Measurements from ENCODE around the gene CALCOCO1.
"Not testable (repeated sequence)": the region's sequence is repeated elsewhere in the genome, so short reads cannot be mapped to it uniquely, and the experiment has no call there.

CALCOCO1 gene

DNA sequence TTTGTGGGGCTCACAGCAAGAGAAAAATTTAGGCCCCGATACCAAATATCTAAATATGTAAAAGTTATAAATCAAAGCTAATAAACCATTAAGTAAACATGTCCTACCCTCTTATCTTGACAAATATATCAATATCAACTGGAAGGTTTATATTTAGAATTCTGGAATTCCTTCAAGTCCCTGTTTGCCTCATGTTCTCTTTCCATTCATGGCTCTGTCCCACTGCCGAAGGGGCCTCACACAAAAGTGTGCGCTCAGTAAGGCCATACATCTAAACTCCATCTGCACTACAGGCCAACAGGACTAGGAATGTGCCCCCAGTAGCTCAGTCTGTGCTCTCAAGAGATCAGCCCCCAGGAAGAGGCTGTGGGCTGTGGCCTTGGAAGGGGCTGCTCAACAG lies 40.8 kb downstream of the CALCOCO1 start:
- Histone ChIP-seq H3K4me3 (ENCODE audit: low read depth in 1 of 5, low read length in 5 of 5) (no peak overlapping the region), H3K36me3 (ENCODE audit: control insufficient read depth in 5 of 5, insufficient read depth in 5 of 5, low read length in 5 of 5) (no peaks in the 10 kb centered on the region), H3K27me3 (ENCODE audit: control insufficient read depth in 5 of 5, insufficient read depth in 4 of 5, low read length in 5 of 5) (no peaks in the 10 kb centered on the region), H3K27ac (ENCODE audit: low read depth, low read length) (no peak overlapping the region), H3K4me1 (ENCODE audit: control insufficient read depth in 5 of 5, insufficient read depth in 5 of 5, low read length in 5 of 5) (no peaks in the 10 kb centered on the region), H3K9me3 (ENCODE audit: control insufficient read depth in 5 of 5, low read length in 5 of 5) (no peaks in the 10 kb centered on the region), H3K9ac (ENCODE audit: low read length in 5 of 5) (no peak overlapping the region)

- H3K4me3 ChIP-seq (ENCODE audit: low read depth in 1 of 5, low read length in 5 of 5): no peak overlapping the region
- H3K4me1 ChIP-seq (ENCODE audit: control insufficient read depth in 5 of 5, insufficient read depth in 5 of 5, low read length in 5 of 5): no peaks in the 10 kb centered on the region
- no peaks in the 10 kb centered on the region for H3K27me3 ChIP-seq (ENCODE audit: control insufficient read depth in 5 of 5, insufficient read depth in 4 of 5, low read length in 5 of 5)
- H3K9ac ChIP-seq (ENCODE audit: low read length in 5 of 5): no peak overlapping the region
- H3K27ac ChIP-seq (ENCODE audit: low read depth, low read length): no peak overlapping the region
- H3K36me3 ChIP-seq (ENCODE audit: control insufficient read depth in 5 of 5, insufficient read depth in 5 of 5, low read length in 5 of 5): no peaks in the 10 kb centered on the region
- H3K9me3 ChIP-seq (ENCODE audit: control insufficient read depth in 5 of 5, low read length in 5 of 5): no peaks in the 10 kb centered on the region
These were observed 42.5 kb downstream of the CALCOCO1 start for GRCh38 chr12:53684654-53685220.

DNA sequence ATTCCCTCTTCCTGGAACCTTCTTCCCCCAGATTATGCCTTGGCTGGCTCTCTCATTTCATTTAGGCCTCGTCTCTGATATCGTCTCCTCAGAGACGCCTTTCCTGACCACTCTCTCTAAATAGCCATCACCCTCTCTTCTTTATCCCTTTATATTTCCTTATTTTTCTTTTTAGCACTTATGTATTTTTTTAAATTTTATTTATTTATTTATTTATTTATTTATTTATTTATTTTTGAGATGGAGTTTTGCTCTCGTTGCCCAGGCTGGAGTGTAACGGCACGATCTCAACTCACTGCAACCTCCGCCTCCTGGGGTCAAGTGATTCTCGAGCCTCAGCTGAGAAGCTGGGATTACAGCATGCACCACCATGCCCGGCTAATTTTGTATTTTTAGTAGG lies 43.3 kb downstream of the CALCOCO1 start:
- Histone ChIP-seq H3K9ac (ENCODE audit: low read length in 5 of 5) (no peak overlapping the region), H3K27ac (ENCODE audit: low read depth, low read length) (no peak overlapping the region), H3K4me3 (ENCODE audit: low read depth in 1 of 5, low read length in 5 of 5) (no peak overlapping the region), H3K36me3 (ENCODE audit: control insufficient read depth in 5 of 5, insufficient read depth in 5 of 5, low read length in 5 of 5) (no peaks in the 10 kb centered on the region), H3K27me3 (ENCODE audit: control insufficient read depth in 5 of 5, insufficient read depth in 4 of 5, low read length in 5 of 5) (no peaks in the 10 kb centered on the region), H3K4me1 (ENCODE audit: control insufficient read depth in 5 of 5, insufficient read depth in 5 of 5, low read length in 5 of 5) (no peaks in the 10 kb centered on the region), H3K9me3 (ENCODE audit: control insufficient read depth in 5 of 5, low read length in 5 of 5) (no peaks in the 10 kb centered on the region)

- Histone ChIP-seq H3K9me3 (ENCODE audit: control insufficient read depth in 5 of 5, low read length in 5 of 5) (no peaks in the 10 kb centered on the region), H3K27me3 (ENCODE audit: control insufficient read depth in 5 of 5, insufficient read depth in 4 of 5, low read length in 5 of 5) (no peaks in the 10 kb centered on the region), H3K4me1 (ENCODE audit: control insufficient read depth in 5 of 5, insufficient read depth in 5 of 5, low read length in 5 of 5) (no peaks in the 10 kb centered on the region), H3K27ac (ENCODE audit: low read depth, low read length) (no peak overlapping the region), H3K4me3 (ENCODE audit: low read depth in 1 of 5, low read length in 5 of 5) (no peak overlapping the region), H3K36me3 (ENCODE audit: control insufficient read depth in 5 of 5, insufficient read depth in 5 of 5, low read length in 5 of 5) (no peaks in the 10 kb centered on the region), H3K9ac (ENCODE audit: low read length in 5 of 5) (no peak overlapping the region)
These were observed 43.8 kb downstream of the CALCOCO1 start for GRCh38 chr12:53683494-53683893.

DNA sequence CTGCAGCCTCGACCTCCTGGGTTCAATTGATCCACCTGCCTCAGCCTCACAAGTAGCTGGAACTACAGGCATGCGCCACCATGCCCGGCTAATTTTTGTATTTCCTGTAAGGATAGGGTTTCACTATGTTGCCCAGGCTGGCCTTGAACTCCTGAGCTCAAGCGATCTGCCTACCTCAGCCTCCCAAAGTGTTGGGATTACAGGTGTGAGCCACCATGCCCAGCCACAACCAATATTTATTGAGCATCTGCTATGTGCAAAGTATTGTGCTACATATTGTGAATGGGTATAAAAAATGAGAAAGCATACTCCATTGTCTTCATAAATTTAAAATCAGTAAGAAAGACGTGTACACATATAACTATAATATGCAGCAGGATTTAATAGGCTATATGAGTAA lies 47.2 kb downstream of the CALCOCO1 start:
- H3K9me3 ChIP-seq (ENCODE audit: control insufficient read depth in 5 of 5, low read length in 5 of 5); H3K27ac ChIP-seq (ENCODE audit: low read depth, low read length); H3K27me3 ChIP-seq (ENCODE audit: control insufficient read depth in 5 of 5, insufficient read depth in 4 of 5, low read length in 5 of 5); H3K9ac ChIP-seq (ENCODE audit: low read length in 5 of 5); H3K4me3 ChIP-seq (ENCODE audit: low read depth in 1 of 5, low read length in 5 of 5); H3K36me3 ChIP-seq (ENCODE audit: control insufficient read depth in 5 of 5, insufficient read depth in 5 of 5, low read length in 5 of 5): not testable (repeated sequence)
- H3K4me1 ChIP-seq (ENCODE audit: control insufficient read depth in 5 of 5, insufficient read depth in 5 of 5, low read length in 5 of 5): peaks cover 5 to 29% (median 26%) of the 10 kb centered on the region in 5 donors

DNA sequence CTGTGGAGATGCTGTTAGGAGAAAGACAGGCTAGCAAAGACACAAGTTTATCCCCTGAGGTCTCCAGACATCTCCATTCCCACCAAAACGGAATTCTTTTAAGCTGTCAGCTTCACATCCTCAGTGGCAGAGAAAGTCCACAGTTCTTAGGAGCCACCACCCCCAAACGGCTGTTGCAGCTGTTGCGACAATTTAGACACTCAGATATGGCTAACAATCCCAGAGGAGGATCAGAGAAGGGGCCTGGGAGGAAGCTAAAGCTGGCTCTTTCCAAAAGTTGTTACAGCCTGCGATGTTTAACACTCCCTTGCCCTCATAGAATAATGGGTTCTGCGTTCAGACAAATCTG lies 49.5 kb downstream of the CALCOCO1 start:
- peak overlapping the region; percentile 67 to 99 (median 83) for H3K4me3 ChIP-seq (ENCODE audit: low read depth in 1 of 5, low read length in 5 of 5)
- H3K4me1 ChIP-seq (ENCODE audit: control insufficient read depth in 5 of 5, insufficient read depth in 5 of 5, low read length in 5 of 5): peaks cover 5 to 32% (median 30%) of the 10 kb centered on the region in 5 donors
- peaks cover 0 to 8% (median 3%) of the 10 kb centered on the region in 5 donors for H3K36me3 ChIP-seq (ENCODE audit: control insufficient read depth in 5 of 5, insufficient read depth in 5 of 5, low read length in 5 of 5)

DNA sequence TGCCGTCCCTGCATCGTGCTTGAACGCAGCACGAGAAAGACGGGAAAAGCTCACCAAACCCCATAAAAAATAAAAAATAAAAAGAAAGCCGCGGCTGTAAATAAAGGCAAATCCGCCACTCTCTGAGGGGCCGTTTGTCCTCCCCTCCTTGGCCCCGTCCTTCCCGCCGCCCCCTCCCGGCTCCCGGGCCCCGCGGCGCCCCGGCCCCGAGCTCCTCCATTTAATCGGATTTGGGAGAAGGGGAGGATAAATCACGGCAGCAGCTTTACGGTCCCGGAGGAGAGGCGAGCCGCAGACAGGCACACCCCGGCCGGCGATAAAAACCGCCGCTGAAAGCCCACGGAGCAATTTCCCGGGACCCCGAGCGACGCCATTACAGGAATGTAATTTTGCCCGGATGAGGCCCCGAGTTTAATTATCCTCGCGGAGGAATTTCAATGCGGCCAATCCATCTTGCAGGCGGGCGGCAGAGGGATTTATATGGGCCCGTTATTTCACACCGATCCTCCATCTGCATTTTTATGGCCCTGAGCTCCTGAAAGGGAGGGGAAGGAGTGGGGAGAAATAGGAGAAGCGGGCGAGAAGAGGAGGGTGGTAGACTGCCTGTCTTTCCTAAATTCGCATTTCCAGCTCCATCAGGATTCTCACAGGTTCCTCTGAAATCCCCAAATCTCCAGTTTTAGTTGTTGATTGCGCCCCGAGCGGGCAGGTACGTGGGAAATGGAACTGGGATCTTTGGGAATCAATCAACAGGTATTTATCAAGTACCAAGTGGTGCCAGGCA lies 50.0 kb downstream of the CALCOCO1 start:
- peaks cover 0 to 13% (median 8%) of the 10 kb centered on the region in 5 donors for H3K36me3 ChIP-seq (ENCODE audit: control insufficient read depth in 5 of 5, insufficient read depth in 5 of 5, low read length in 5 of 5)
- H3K27me3 ChIP-seq (ENCODE audit: control insufficient read depth in 5 of 5, insufficient read depth in 4 of 5, low read length in 5 of 5): no peaks in the 10 kb centered on the region
- H3K9me3 ChIP-seq (ENCODE audit: control insufficient read depth in 5 of 5, low read length in 5 of 5): no peaks in the 10 kb centered on the region
- peak overlapping the region; percentile 58 to 81 (median 72) for H3K9ac ChIP-seq (ENCODE audit: low read length in 5 of 5)
- peaks cover 5 to 32% (median 30%) of the 10 kb centered on the region in 5 donors for H3K4me1 ChIP-seq (ENCODE audit: control insufficient read depth in 5 of 5, insufficient read depth in 5 of 5, low read length in 5 of 5)
- peak overlapping the region; percentile 94 for H3K27ac ChIP-seq (ENCODE audit: low read depth, low read length)
- H3K4me3 ChIP-seq (ENCODE audit: low read depth in 1 of 5, low read length in 5 of 5): peak overlapping the region; percentile 67 to 99 (median 83)

More for the DNA sequence above, 49.5 kb downstream of the CALCOCO1 start:
- Histone ChIP-seq H3K27me3 (ENCODE audit: control insufficient read depth in 5 of 5, insufficient read depth in 4 of 5, low read length in 5 of 5) (no peaks in the 10 kb centered on the region), H3K9me3 (ENCODE audit: control insufficient read depth in 5 of 5, low read length in 5 of 5) (no peaks in the 10 kb centered on the region), H3K9ac (ENCODE audit: low read length in 5 of 5) (peak overlapping the region; percentile 58 to 81 (median 72)), H3K27ac (ENCODE audit: low read depth, low read length) (peak overlapping the region; percentile 94)

- Histone ChIP-seq H3K9ac (ENCODE audit: low read length in 5 of 5) (peak overlapping the region; percentile 58 to 81 (median 72)), H3K4me3 (ENCODE audit: low read depth in 1 of 5, low read length in 5 of 5) (peak overlapping the region; percentile 67 to 99 (median 83)), H3K27ac (ENCODE audit: low read depth, low read length) (peak overlapping the region; percentile 94), H3K9me3 (ENCODE audit: control insufficient read depth in 5 of 5, low read length in 5 of 5) (no peaks in the 10 kb centered on the region), H3K36me3 (ENCODE audit: control insufficient read depth in 5 of 5, insufficient read depth in 5 of 5, low read length in 5 of 5) (peaks cover 0 to 17% (median 10%) of the 10 kb centered on the region in 5 donors), H3K4me1 (ENCODE audit: control insufficient read depth in 5 of 5, insufficient read depth in 5 of 5, low read length in 5 of 5) (peaks cover 5 to 32% (median 30%) of the 10 kb centered on the region in 5 donors), H3K27me3 (ENCODE audit: control insufficient read depth in 5 of 5, insufficient read depth in 4 of 5, low read length in 5 of 5) (no peaks in the 10 kb centered on the region)
These were observed 50.6 kb downstream of the CALCOCO1 start for GRCh38 chr12:53676656-53677015.

GRCh38 chr12:53675701-53676607 lies 51.3 kb downstream of the CALCOCO1 start, which contains the start of gene ATP5MC2:
ATP5MC2 (minus strand) TSS chr12:53676083; CDS start chr12:53672614, 3,469 bp downstream.
- H3K27ac ChIP-seq (ENCODE audit: low read depth, low read length): peak within 1 kb of the TSS; percentile 94
- H3K4me3 ChIP-seq (ENCODE audit: low read depth in 1 of 5, low read length in 5 of 5): peak within 1 kb of the TSS; percentile 83 to 99 (median 95)
- no peaks in the 10 kb centered on the region for H3K27me3 ChIP-seq (ENCODE audit: control insufficient read depth in 5 of 5, insufficient read depth in 4 of 5, low read length in 5 of 5)
- peak within 1 kb of the TSS; percentile 69 to 87 (median 83) for H3K9ac ChIP-seq (ENCODE audit: low read length in 5 of 5)
- H3K9me3 ChIP-seq (ENCODE audit: control insufficient read depth in 5 of 5, low read length in 5 of 5): no peaks in the 10 kb centered on the region
- peaks cover 5 to 32% (median 30%) of the 10 kb centered on the region in 5 donors for H3K4me1 ChIP-seq (ENCODE audit: control insufficient read depth in 5 of 5, insufficient read depth in 5 of 5, low read length in 5 of 5)
- peaks cover 5 to 24% (median 17%) of the 10 kb centered on the region in 5 donors for H3K36me3 ChIP-seq (ENCODE audit: control insufficient read depth in 5 of 5, insufficient read depth in 5 of 5, low read length in 5 of 5)
